B cell (primary cell): ENCODE data around the gene ENC1. TPM values are rescaled to one million over a fixed set of nuclear protein-coding genes. Genes with fewer than 3 reads are reported as not detected.

Experiments used
- ATAC-seq: fragments of 200-7000 bp; cut with Tn5 transposase; one replicate; pipeline ENCODE4 v1.10.0; 2021; ENCODE audit warnings: low read depth, mild to moderate bottlenecking, moderate number of reproducible peaks, moderate library complexity
- CTCF ChIA-PET: fragments of 350-600 bp; sonication (Branson Sonifier 250); formaldehyde crosslinking; loops from one replicate; lab custom pipeline; 2021; ENCODE audit warnings: antibody characterized with exemption, inconsistent platforms; lab: Charles Lee
- POLR2A ChIA-PET: fragments of 350-600 bp; sonication (Branson Sonifier 250); formaldehyde crosslinking; loops from one replicate; lab custom pipeline; 2021; ENCODE audit warnings: antibody characterized with exemption; lab: Charles Lee
- DNase-seq: peaks from one replicate; pipeline ENCODE4 v3.0.0; 2013
- H2AFZ ChIP-seq: 2 replicates; pipeline ENCODE4 v1.6.1; 2012; ENCODE audit warnings: mild to moderate bottlenecking, low read depth, low read length; ENCODE audit not compliant: insufficient read depth, poor library complexity, severe bottlenecking
- H3K27ac ChIP-seq, 2 donors: 1 replicate in 1 of 2; 2 replicates in 1 of 2; pipeline ENCODE4 v1.5.1; 2012 to 2013; ENCODE audit warnings: low read length in 2 of 2, mild to moderate bottlenecking in 2 of 2, moderate library complexity in 1 of 2
- H3K27me3 ChIP-seq, 4 experiments: fragments of 200-600 bp in 1 of 4; sonication (generic) in 1 of 4; replicated peaks in 1 of 4; 1 replicate in 2 of 4; 2 replicates in 2 of 4; pipeline versions ENCODE4 v1.6.1 to v1.7.0; 2013 to 2016; ENCODE audit warnings: low read length in 3 of 4, mild to moderate bottlenecking in 2 of 4, mixed read lengths in 1 of 4, moderate library complexity in 1 of 4; ENCODE audit not compliant: insufficient read depth in 4 of 4, control insufficient read depth in 3 of 4; ENCODE audit errors: control extremely low read depth in 1 of 4
- H3K36me3 ChIP-seq, 2 experiments: replicated peaks in 1 of 2; 1 replicate in 1 of 2; 2 replicates in 1 of 2; pipeline versions ENCODE4 v1.6.1 to v1.7.1; 2013; ENCODE audit warnings: low read length in 1 of 2; ENCODE audit not compliant: insufficient read depth in 2 of 2, control insufficient read depth in 1 of 2; ENCODE audit errors: control extremely low read depth in 1 of 2, extremely low read depth in 1 of 2
- H3K4me1 ChIP-seq, 2 donors: fragments of 200-600 bp in 1 of 2; sonication (generic) in 1 of 2; 1 replicate in 1 of 2; 2 replicates in 1 of 2; pipeline versions ENCODE4 v1.5.1 to v1.6.1; 2013 to 2017; ENCODE audit warnings: low read length in 2 of 2; ENCODE audit not compliant: control insufficient read depth in 2 of 2, insufficient read depth in 2 of 2
- H3K4me2 ChIP-seq: replicated peaks from 2 replicates; pipeline ENCODE3; 2012; ENCODE audit warnings: mild to moderate bottlenecking, low read depth, low read length; ENCODE audit not compliant: poor library complexity, severe bottlenecking
- H3K4me3 ChIP-seq, 5 experiments: fragments of 200-600 bp in 1 of 5; sonication (generic) in 1 of 5; 1 replicate in 3 of 5; 2 replicates in 2 of 5; pipeline versions ENCODE4 v1.5.1 to v1.7.0; 2011 to 2016; ENCODE audit warnings: low read length in 4 of 5, mild to moderate bottlenecking in 4 of 5, low read depth in 2 of 5, control low read depth in 1 of 5, moderate library complexity in 1 of 5; ENCODE audit not compliant: insufficient read depth in 1 of 5; ENCODE audit errors: control extremely low read depth in 1 of 5, extremely low read depth in 1 of 5
- H3K79me2 ChIP-seq: fragments of 200-600 bp; sonication (generic); one replicate; pipeline ENCODE4 v1.6.0; 2016; ENCODE audit warnings: low read length; ENCODE audit not compliant: control insufficient read depth, insufficient read depth
- H3K9ac ChIP-seq: fragments of 200-600 bp; sonication (generic); 2 replicates; pipeline ENCODE4 v1.6.1; 2017; ENCODE audit warnings: mild to moderate bottlenecking, low read length, moderate library complexity
- H3K9me3 ChIP-seq, 3 donors: one replicate each; pipeline versions ENCODE4 v1.6.1 to v1.7.1; 2013; ENCODE audit warnings: low read length in 2 of 3; ENCODE audit not compliant: control insufficient read depth in 2 of 3, insufficient read depth in 1 of 3; ENCODE audit errors: control extremely low read depth in 1 of 3
- H4K20me1 ChIP-seq: 2 replicates; pipeline ENCODE4 v1.6.0; 2012; ENCODE audit warnings: mild to moderate bottlenecking, low read length; ENCODE audit not compliant: insufficient read depth, control insufficient read depth, poor library complexity, severe bottlenecking
- H3K27ac Mint-ChIP-seq: one replicate; pipeline ENCODE4 v1.8.0; 2021; ENCODE audit warnings: mixed read lengths
- H3K27me3 Mint-ChIP-seq: one replicate; pipeline ENCODE4 v1.8.0; 2021; ENCODE audit warnings: mixed read lengths
- H3K4me1 Mint-ChIP-seq: one replicate; pipeline ENCODE4 v1.8.0; 2021; ENCODE audit warnings: mixed read lengths
- H3K4me3 Mint-ChIP-seq: one replicate; pipeline ENCODE4 v1.8.0; 2021; ENCODE audit warnings: mixed read lengths
- H3K9me3 Mint-ChIP-seq: one replicate; pipeline ENCODE4 v1.8.0; 2022; ENCODE audit warnings: mixed read lengths; ENCODE audit not compliant: insufficient read depth
- EZH2 ChIP-seq: IDR thresholded peaks from 2 replicates; pipeline ENCODE4 v1.6.1; 2012; ENCODE audit warnings: borderline replicate concordance, low read depth, mild to moderate bottlenecking, moderate library complexity, low read length; ENCODE audit not compliant: insufficient read depth, poor library complexity, severe bottlenecking
- WGBS: methylation state at CpG from one replicate; pipeline ENCODE4 v1.1.5; 2013; ENCODE audit warnings: missing lambda C conversion rate; ENCODE audit not compliant: insufficient coverage; 5-methylcytosine and 5-hydroxymethylcytosine counted together
- intact Hi-C: fragments of 100-400 bp; cut with micrococcal nuclease; formaldehyde crosslinking; loops from one replicate; pipeline ENCODE4 v1.10.0; 2022
- polyA plus RNA-seq: library from polyadenylated mRNA; depleted of rRNA; stranded (reverse); fragments of >200 nt; gene quantifications from 2 replicates; pipeline ENCODE4 v1.2.3, GENCODE V29; 2012
- total RNA-seq, 2 donors: library from RNA; stranded (reverse); fragments of 120-200 nt in 1 of 2; gene quantifications; 1 replicate in 1 of 2; 2 replicates in 1 of 2; pipeline versions ENCODE4 v1.2.3 to v1.2.4, GENCODE V29; 2013 to 2022
- TF ChIP-seq, protein P1 (sequence below): fragments of 200-600 bp; IDR thresholded peaks from one replicate; pipeline ENCODE4 v1.8.0; 2022; ENCODE audit warnings: antibody characterized with exemption, mild to moderate bottlenecking

Gene ENC1
- total and polyA plus RNA-seq, 2 donors (not counting 1 experiment from before 2014, with no cell fraction given), result 7.2 to 14.6 TPM

- no peak for DNase-seq
- H3K27me3 Mint-ChIP-seq, result peaks cover 32% of the 10 kb centered on the region
Measured at GRCh38 chr5:74665816-74666215, 25.3 kb upstream of the ENC1 start.

GRCh38 chr5:74665273-74665672, 24.7 kb upstream of the ENC1 start:
- TF ChIP-seq, protein P1, sequence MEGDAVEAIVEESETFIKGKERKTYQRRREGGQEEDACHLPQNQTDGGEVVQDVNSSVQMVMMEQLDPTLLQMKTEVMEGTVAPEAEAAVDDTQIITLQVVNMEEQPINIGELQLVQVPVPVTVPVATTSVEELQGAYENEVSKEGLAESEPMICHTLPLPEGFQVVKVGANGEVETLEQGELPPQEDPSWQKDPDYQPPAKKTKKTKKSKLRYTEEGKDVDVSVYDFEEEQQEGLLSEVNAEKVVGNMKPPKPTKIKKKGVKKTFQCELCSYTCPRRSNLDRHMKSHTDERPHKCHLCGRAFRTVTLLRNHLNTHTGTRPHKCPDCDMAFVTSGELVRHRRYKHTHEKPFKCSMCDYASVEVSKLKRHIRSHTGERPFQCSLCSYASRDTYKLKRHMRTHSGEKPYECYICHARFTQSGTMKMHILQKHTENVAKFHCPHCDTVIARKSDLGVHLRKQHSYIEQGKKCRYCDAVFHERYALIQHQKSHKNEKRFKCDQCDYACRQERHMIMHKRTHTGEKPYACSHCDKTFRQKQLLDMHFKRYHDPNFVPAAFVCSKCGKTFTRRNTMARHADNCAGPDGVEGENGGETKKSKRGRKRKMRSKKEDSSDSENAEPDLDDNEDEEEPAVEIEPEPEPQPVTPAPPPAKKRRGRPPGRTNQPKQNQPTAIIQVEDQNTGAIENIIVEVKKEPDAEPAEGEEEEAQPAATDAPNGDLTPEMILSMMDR, result no peak
- TF ChIP-seq EZH2, result no peak
- H3K4me3 ChIP-seq, result no peak overlapping the region
- Mint-ChIP-seq H3K4me1 (no peaks in the 10 kb centered on the region), H3K27ac (no peak overlapping the region), H3K4me3 (no peak overlapping the region), H3K9me3 (peaks cover 7% of the 10 kb centered on the region), H3K27me3 (peaks cover 36% of the 10 kb centered on the region)
- CTCF ChIA-PET, result no interaction called here
- intact Hi-C loops, result no loop called here
- POLR2A ChIA-PET, result no interaction called here
- no CpG with 5 or more reads among the region's 2 CpGs for WGBS
- H3K79me2 ChIP-seq, result no peaks in the 10 kb centered on the region
- H3K4me2 ChIP-seq, result no peak overlapping the region
- ATAC-seq (no peak), DNase-seq (no peak)
- no peaks in the 10 kb centered on the region for H3K4me1 ChIP-seq
- H3K36me3 ChIP-seq, result no peaks in the 10 kb centered on the region
- H3K27ac ChIP-seq, result no peak overlapping the region
- H4K20me1 ChIP-seq, result no peaks in the 10 kb centered on the region
- peaks cover 0 to 5% (median 2%) of the 10 kb centered on the region in 4 experiments for H3K27me3 ChIP-seq
- no peak overlapping the region for H2AFZ ChIP-seq
- no peak overlapping the region for H3K9ac ChIP-seq
- peaks cover 0 to 5% (median 2%) of the 10 kb centered on the region in 3 donors for H3K9me3 ChIP-seq

More at GRCh38 chr5:74665816-74666215, 25.3 kb upstream of the ENC1 start:
- H2AFZ ChIP-seq, result no peak overlapping the region
- H3K4me3 ChIP-seq, result no peak overlapping the region
- intact Hi-C loops, result no loop called here
- TF ChIP-seq EZH2, result no peak
- TF ChIP-seq, protein P1, result no peak
- H3K27ac ChIP-seq, result no peak overlapping the region
- peaks cover 0 to 8% (median 8%) of the 10 kb centered on the region in 3 donors for H3K9me3 ChIP-seq
- H3K4me2 ChIP-seq, result no peak overlapping the region
- H3K27ac Mint-ChIP-seq, result no peak overlapping the region
- H3K36me3 ChIP-seq, result no peaks in the 10 kb centered on the region
- H3K79me2 ChIP-seq, result no peaks in the 10 kb centered on the region
- H3K4me1 ChIP-seq, result no peaks in the 10 kb centered on the region
- no peak overlapping the region for H3K4me3 Mint-ChIP-seq
- H3K9ac ChIP-seq, result no peak overlapping the region
- peaks cover 7% of the 10 kb centered on the region for H3K9me3 Mint-ChIP-seq
- ChIA-PET POLR2A (no interaction called here), CTCF (no interaction called here)
- ATAC-seq, result no peak
- WGBS, result no CpG with 5 or more reads among the region's 1 CpG
- no peaks in the 10 kb centered on the region for H4K20me1 ChIP-seq
- peaks cover 0 to 5% (median 2%) of the 10 kb centered on the region in 4 experiments for H3K27me3 ChIP-seq
- H3K4me1 Mint-ChIP-seq, result no peaks in the 10 kb centered on the region
